TTC549 (cell line): ENCODE measurements around the gene SWAP70.
"Not testable (repeated sequence)": the region's sequence is repeated elsewhere in the genome, so short reads cannot be mapped to it uniquely, and the experiment has no call there.

Source experiments
- FAIRE-seq: peaks from 2 replicates; lab custom pipeline; 2012; peaks lifted over from hg19 to GRCh38; lab: Jason Lieb, UNC

The SWAP70 gene

DNA sequence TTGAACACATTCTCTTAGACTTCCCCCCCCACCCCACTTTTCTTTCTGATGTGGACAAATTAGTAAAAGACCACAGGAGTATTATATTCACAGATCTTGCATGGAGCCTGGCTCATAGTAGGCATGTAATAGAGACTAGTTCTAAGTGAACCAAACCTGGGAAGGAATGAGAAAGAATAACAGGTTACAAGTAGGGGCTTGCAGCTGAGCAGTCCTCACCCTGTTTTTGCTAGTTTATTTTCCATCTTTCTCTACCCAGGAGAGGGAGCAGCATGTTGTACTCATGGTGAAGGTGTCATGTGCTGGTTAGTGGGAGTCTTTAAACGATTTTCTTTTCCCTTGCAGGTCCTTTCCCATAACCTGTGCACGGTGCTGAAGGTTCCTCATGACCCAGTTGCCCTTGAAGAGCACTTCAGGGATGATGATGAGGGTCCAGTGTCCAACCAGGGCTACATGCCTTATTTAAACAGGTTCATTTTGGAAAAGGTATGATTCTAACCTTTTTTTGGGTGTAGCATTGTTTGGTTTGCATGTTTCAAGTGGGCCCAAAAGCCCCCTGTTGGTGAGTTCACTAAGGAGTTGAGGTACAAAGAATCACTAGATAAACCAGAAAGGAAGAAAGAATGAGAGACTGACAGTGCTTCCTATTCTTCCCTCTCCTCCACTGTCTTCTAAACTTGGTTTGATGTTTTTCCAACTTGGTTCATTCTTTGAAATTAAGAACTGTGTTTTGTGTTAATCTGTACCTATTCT lies 30.1 kb downstream of the SWAP70 start:
- no peak for FAIRE-seq

DNA sequence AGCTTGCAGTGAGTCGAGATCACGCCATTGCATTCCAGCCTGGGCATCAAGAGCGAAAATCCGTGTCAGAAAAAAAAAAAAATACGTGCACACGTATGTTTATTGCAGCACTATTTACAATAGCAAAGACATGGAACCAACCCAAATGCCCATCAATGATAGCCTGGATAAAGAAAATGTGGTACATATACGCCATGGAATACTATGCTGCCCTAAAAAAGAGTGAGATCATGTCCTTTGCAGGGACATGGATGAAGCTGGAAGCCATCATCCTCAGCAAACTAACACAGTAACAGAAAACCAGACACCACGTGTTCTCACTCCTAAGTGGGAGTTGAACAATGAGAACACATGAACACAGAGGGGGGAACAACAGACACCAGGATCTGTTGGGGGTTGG lies 31.4 kb downstream of the SWAP70 start:
- not testable (repeated sequence) for FAIRE-seq

DNA sequence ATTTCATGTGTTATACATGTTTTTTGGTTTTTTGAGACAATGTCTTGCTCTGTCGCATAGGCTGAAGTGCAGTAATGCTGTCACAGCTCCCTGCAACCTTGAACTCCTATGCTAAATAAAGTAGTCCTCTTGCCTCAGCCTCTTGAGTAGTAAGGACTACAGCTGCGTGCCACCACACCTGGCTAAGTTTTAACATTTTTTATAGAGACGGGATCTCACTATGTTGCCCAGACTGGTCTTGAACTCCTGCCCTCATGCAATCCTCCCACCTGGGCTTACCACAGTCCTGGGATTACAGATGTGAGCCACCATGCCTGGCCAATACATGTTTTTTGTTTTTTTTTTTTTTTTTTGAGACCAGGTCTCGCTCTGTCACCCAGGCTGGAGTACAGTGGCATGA lies 33.9 kb downstream of the SWAP70 start:
- no peak for FAIRE-seq

DNA sequence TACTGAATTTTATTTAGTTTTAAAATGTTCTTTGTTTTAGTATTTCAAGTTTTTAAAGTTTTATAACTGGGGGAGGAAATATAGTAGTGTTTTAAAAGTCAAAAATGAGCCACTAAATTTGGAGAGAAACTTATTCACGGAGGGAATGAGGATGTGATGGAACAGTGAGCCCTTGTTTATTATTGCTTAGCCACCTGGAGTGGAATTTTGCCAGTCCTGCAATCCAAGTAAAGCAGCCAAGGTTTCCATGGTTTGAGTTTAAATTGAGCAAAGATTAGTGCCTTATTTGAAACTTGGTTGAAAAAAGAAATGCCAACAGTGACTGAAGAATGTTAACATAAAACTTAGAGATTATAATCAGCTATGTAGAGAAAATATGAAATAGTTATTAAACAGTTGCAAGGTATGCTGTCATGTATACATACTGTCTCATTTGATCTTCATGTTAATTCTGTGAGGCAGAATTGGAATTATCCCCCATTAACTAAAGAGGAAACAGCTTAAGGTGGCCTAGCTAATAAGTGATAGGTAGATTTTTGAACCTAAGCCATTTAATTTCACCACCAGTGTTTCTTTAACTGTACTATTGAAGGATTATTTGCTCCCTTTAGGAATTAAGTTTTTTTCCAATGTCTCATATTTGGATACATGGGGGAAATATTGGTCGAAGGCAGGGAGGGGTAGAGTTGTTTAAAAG lies 36.4 kb downstream of the SWAP70 start:
- FAIRE-seq: no peak

DNA sequence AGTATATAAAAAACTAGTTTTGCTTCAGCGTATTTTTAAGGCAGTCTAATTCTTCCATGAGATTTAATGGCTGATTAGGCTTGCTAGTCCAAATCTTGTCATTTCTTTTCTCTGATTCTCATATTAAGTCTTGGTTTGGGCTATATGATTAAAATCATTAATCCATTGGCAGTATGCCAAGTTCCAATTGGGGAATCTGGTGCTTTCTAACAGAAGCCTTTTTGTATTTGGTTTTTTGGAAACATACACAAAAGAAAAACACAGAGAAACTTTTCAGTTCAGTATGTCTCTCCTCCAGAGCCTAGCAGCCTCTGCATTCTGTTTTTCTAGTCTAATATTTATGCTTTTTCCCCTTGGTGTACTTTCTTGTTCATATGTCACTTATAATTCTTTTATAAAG lies 37.9 kb downstream of the SWAP70 start:
- no peak for FAIRE-seq

DNA sequence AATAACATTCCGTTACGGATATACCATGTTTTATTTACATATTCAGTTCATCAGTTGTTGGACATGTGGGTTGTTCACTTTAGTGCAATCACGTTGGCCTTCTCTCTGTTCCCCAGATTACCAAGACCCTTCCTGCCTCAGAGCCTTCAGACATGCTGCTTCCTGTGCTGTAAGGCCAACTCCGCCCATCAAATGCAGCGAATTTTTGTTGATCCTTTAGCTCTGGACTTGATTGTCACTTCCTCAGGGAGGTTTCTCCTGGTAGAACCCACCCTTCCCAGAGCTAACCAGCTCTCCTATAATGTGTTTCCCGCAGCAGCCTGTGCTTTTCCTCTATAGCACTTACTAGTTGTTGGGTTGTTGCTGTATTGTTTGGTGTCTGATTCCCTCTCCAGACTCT lies 39.4 kb downstream of the SWAP70 start:
- no peak for FAIRE-seq

DNA sequence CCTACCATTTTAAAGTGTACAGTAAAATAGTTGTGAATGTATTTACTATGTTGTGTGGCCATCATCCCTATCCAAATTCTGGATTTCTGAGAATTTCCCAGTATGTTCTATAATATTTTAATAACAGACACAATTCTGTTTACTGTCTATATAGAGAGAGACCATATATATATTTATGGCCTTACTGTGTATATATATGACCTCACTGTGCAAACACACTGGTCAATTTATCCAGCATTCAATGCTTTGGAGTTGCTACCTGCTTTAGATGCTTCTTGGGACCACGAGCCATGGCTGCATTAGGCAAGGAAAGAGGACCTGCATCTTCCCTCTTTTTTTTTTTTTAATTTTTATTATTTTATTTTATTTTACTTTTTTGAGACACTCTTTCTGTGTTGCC lies 40.2 kb downstream of the SWAP70 start:
- FAIRE-seq: no peak

DNA sequence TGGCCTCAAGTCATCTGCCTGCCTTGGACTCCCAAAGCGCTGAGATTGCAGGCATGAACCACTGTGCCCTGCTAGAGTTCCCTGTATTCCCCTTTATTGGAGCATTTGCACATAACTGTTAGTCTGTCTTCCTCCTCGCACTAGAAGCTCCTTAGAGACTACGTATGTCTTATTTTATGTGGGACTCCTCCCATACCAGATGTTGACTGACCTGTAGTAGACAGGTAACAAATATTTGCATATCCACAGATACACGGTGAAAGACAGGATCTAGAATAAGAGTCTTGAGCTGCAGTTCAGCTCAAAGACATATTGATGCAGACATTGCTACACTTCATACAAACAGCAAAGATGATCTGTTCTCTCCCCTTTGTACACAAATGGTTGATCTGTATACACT lies 40.7 kb downstream of the SWAP70 start:
- FAIRE-seq: no peak

DNA sequence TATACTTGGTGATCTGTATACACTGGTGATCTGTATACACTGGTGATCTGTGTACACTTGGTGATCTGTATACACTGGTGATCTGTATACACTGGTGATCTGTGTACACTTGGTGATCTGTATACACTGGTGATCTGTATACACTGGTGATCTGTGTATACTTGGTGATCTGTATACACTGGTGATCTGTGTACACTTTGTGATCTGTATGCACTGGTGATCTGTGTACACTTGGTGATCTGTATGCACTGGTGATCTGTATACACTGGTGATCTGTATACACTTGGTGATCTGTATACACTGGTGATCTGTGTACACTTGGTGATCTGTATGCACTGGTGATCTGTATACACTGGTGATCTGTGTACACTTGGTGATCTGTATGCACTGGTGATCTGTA lies 41.5 kb downstream of the SWAP70 start:
- not testable (repeated sequence) for FAIRE-seq

DNA sequence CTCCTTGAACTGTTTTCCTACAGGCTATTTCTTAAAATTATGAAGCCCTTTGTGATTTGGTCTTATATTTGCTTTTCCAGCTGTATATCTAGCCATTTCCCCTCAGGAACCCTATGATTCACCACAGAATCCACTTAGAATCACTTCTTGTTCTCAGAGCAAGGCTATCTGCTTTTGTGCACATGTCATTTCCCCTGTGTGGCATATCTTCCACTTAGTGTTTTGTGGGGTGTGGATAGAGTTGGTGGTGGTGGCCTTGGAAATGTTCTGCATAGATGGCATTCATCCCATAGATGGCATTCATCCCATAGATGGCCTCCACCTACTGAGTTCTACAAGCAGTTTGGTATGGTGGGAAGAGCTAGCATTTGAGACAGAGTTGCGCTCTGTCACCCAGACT lies 44.7 kb downstream of the SWAP70 start:
- FAIRE-seq: no peak

DNA sequence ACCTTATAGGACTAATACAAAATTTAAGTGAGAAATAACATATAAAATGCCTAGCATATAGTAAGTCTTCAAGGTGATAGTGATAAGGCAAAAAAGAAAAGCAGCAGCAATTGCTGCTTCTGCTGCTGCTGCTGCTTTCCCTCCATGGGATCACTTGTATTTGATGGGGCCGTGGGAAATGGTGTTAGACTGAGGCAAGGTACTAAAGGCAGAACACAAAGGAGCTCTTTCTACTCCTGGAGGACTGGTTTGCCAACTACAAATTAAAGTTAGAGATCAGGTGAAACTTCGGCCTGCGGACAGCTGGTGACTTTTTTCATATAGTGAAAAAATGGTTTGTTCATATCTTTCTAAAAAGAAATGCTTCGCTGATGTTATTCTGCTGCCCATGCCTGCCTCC lies 46.3 kb downstream of the SWAP70 start:
- no peak for FAIRE-seq

DNA sequence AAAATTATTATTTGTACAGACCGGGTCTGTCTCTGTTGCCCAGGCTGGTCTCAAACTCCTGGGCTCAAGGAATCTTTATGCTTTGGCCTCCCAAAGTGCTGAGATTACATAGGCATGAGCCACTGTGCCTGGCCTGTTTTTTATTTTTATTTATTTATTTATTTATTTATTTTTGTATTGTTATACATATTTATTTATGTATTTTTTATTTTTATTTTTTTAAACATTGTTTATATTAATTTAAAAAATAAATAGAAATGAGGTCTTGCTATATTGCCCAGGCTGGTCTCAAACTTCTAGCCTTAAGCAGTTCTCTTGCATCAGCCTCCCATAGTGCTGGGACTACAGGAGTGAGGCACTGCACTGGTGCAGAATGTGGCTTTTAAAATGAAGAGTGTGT lies 47.0 kb downstream of the SWAP70 start:
- no peak for FAIRE-seq

DNA sequence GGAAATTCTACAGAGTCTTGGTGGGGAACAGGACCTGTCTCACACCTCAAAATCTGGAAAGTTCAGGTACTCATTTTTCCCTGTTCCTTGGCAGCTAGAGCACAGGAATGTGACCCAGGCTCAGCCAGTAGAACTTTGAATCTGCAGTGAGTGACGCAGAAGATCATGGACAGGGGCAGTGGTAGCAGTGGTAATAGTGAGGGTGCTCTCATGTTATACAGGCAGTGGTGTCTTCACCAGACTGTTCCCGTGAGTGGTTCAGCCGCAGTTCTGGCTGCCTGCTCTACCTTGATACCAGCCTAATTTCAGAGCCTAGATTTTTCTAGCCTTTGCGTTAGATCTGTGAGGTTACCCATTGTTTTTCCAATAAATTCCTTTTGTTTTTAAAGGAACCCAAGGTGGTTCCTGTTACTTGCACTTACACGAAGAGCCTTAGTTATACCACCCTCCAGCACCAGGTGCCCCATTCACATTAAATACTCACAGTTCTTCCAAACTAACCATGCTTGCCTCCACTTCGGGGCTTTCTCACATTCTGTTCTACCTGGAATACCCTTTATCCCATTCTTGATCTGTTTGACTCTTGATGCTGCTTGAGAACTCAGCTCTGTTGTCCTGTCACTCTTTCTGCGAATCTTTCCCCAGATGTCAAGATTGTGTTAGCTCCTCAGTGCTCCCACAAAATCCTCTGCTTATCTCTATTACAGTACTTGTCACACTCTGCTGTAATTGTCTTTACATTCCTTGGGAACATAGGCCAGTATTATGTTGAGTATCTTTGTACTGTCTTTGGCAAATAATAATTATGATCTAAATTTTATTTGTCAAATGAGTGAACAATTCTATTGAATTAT lies 47.8 kb downstream of the SWAP70 start:
- FAIRE-seq: no peak

DNA sequence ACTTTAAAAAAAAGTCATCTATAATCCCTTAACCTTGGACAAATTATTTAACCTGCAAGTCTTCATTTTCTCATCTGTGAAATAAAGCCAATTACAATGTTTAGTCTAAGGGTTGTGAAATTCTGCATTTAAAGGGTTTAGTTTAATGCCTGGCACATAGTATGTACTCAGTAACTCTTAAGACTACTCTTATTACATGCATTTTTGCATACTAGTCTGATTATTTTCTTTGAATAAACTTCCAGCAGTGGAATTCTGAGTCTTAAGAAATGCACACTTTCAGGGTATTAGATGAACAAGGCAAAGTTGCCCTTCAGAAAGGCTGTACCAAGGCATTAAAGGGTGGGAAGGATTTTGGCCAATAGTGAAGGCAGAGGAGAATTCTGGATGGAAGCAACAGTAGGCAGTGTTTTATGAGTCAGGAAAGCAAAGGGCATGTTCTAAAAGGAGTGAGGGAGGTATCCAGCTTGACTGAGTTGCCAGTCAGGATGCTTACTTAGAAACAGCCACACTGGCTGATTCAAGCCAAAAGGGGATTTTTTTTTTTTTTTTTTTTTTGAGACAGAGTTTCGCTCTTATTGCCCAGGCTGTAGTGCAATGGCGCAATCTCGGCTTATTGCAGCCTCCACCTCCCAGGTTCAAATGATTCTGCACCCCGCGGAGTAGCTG lies 50.5 kb downstream of the SWAP70 start:
- FAIRE-seq: no peak

DNA sequence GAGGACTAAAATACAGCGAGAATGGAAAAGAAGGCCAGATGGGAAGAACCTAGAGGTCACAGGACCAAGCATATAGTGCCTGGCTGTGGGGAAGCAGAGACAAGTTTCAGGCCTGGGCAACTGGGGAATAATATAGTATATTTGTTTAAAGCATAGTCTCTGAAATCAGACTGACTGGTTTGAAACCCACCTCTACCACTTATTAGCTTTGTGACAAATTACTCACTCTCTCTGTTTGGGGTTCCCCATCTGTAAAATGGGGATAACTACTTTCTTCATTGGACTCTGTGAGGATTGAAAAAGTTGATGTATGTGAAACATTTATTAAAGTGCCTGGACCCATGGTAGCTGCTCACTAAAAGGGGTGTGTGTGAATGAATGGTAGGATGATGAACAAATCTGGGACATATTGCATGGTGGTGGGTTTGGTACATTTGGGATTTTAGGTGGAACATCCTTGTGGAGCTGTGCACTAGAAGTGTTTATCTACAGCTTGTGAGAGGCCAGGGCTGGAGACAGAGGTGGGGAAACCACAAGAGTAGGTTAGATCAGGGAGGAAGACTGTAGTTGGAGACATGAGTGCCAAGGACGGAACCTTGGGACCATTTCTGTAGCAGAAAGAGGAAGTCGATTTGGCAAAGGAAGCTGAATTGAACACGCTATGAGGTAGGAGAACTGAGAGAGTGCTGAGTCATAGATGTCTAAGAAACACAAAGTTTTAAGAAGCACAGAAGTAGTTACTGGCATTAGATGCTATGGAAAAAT lies 52.6 kb downstream of the SWAP70 start:
- no peak for FAIRE-seq

DNA sequence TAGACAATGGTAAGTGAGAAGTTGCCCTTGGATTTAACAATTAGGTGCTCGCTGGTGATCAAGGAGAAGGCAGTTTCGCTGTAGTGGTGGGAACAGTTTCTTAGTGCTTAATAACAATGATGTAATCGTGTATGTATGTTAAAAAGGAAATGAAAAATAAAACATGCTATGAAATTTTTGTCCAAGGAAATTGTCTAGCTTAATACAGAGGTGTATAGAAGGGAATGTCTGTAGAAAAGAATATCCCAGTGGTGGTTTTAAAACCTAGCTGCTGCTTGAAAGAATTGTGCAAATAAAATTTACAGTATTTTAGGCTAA lies 53.1 kb downstream of the SWAP70 start:
- no peak for FAIRE-seq

DNA sequence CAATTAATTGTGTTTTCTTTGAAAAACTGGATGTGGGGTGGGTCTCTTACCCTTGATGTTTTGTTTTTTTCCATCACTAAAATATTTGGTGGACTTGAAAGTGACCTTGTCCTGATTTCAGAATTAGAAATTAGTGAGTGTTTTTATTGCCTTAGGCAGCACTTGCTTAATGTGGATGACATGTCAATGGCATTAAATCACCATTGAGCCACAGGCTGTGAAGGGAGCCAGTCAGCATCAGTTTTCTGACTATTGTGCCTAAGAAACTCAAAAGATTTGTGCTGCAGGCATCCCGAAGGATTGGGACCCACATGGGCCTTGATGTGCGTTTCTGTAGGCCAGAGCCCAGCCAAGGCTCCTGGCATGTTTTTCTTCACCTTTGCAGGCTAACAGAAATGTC lies 53.8 kb downstream of the SWAP70 start:
- no peak for FAIRE-seq

DNA sequence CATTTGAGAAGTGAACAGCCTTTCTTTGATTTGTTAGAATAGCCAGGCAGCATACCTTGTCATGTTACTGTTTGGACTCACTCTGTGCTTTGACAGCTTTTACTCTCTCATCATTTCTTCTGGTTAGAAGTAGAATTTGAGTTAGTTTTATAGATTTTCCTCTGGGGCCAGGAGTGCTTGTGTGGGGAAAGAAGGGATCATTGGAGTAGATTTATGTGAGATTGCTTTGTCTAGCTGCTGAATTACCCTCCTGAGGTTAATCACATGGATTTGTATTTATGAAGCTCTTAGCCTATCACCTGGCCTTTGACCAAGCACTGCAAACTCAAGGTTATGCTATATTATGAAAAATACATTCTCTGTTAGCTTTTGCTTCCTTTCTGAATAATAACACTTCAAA lies 54.3 kb downstream of the SWAP70 start:
- FAIRE-seq: no peak

DNA sequence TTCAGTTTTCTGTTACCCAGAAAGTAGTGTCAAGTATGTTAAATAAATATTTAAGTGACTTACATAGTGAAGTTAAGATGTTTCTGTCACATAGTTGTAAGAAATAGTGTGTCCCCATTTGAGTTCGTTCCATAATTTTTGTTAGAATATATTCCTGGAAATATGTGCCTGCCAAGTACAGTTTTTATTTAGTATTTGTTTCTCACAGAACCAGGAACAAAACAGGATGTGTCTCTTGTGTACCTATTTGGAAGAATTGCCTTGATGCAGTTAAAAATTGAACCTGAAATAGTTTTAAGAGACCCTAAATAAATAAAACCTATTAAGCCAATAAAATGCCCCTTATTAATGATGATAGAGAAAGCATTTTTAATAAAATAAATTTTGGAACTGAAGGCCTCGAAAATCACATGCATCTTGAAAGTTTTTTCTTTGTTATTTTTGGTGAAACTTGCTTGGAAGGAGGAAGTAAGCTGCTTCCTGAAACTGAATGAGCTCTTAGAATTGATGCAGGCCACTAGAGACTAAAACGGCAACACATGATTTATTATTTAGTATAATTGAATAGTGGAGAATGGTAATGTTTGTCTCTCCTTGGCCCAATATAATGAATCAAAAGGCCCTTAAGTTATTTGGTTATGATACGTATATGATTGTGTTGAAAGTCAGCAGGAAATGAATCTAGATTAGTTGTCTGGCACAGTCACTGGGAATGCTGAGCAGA lies 55.9 kb downstream of the SWAP70 start:
- FAIRE-seq: no peak

DNA sequence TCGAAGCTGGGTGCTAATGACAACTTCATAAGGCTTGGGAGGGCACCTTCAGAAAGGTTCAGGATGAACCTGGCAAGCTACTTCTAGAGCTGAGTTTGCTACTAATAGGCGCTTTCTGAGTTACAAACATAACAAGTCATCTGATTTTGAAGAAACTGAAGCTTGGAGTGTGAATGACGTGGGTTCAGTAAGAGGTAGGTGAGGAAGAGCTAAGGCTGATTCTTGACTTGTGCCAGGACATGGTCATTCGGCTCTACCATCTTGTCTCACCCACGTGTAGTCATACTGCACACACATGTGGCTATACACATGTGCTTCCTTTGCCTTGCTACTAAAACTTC lies 56.4 kb downstream of the SWAP70 start:
- FAIRE-seq: no peak

DNA sequence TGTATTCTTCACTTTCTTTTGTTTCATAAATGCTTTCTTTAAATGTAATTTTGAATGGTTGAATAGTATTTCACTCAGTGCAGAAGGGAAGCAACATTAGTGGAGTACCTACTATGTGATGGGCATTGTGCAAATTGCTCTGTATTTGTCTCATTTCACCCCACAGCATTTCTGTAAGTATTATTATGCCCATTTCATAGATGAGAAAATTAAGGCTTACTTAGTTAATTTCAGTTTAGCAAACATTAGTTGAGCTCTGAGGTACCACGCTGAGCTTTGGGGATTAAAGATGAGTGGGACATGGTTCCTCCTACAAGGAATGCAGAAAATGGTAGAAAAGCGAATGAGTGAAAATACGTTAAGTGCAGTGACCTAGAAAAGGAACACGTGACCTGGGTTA lies 58.1 kb downstream of the SWAP70 start:
- no peak for FAIRE-seq

DNA sequence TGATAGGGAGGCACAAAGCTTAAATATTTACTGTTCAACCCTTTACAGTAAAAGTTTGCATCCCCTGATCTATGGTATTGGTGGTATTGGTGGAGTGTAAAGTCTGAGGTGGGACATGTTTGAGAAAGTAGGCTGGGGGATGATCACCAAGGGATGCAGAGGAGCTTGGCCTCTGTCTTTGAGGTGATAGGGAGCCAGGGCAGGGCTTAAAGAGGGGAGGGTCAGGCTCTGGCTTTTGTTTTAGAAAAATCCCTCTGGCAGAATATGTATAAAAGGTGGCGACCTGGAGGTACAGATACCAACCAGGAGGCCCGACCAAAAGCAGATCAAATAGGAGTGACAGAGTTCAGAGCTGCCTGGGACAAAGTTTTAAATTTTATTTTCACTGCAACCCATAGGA lies 59.0 kb downstream of the SWAP70 start:
- no peak for FAIRE-seq
